HG02571 (cell line): ENCODE results near the gene SKI.

Source experiments
- ATAC-seq: cut with Tn5 transposase; IDR thresholded peaks from one replicate; pipeline ENCODE4 v1.9.1; 2021; ENCODE audit warnings: mild to moderate bottlenecking, moderate library complexity; ENCODE audit not compliant: unreplicated experiment

SKI gene

DNA sequence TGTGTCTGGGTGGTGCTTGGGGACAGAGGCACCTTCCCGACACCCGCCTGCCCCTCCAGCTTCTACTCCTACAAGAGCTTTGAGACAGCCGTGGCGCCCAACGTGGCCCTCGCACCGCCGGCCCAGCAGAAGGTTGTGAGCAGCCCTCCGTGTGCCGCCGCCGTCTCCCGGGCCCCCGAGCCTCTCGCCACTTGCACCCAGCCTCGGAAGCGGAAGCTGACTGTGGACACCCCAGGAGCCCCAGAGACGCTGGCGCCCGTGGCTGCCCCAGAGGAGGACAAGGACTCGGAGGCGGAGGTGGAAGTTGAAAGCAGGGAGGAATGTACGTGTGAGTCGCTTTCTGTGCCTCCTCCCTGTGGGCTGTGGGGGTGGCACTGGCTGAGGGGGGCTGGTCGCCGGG is 75.7 kb downstream of the SKI start:
- no peak for ATAC-seq

DNA sequence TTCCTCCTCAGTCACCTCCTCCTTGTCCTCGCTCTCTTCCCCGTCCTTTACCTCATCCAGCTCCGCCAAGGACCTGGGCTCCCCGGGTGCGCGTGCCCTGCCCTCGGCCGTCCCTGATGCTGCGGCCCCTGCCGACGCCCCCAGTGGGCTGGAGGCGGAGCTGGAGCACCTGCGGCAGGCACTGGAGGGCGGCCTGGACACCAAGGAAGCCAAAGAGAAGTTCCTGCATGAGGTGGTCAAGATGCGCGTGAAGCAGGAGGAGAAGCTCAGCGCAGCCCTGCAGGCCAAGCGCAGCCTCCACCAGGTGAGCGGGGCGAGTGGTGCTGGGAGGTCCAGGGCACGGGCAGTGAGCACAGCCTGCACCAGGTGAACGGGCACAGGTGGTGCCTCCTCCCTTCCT is 76.2 kb downstream of the SKI start:
- ATAC-seq, result no peak

DNA sequence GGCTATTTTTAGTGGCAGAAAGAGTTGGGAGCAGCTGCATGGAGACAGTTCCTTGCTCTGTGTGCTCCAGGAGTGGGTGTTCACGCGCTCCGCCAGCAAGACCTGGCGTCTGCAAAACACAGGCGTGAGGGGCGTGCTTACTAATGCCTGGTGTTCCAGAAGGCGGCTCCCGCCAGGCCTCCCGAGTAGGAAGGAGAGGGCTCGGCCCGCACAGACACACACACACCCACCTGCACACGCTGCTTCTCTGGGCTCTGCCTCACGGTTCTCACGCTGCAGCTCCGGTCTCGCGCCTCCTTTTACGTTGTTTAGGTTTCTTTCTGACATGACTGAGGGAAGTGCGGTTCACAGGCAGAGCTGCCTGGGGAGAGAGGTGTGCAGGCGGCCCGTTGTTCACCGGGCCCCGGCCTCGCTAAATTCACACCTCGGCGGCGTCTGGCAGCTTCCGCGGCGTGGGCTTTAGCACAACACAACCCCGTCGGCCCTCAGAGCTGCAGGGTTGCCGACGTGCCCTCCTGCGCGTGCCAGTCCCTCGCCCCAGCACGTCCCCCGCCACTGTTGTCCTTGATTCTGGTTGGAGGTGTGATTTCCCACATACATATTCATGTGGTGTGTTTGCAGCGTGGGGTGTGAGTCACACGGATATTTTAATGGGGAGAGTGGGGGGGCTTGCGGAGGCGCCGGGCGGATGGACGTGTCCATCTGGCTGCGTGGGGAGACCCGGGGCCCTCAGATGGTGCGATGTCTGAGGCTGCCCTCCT is 77.0 kb downstream of the SKI start:
- ATAC-seq, result no peak

DNA sequence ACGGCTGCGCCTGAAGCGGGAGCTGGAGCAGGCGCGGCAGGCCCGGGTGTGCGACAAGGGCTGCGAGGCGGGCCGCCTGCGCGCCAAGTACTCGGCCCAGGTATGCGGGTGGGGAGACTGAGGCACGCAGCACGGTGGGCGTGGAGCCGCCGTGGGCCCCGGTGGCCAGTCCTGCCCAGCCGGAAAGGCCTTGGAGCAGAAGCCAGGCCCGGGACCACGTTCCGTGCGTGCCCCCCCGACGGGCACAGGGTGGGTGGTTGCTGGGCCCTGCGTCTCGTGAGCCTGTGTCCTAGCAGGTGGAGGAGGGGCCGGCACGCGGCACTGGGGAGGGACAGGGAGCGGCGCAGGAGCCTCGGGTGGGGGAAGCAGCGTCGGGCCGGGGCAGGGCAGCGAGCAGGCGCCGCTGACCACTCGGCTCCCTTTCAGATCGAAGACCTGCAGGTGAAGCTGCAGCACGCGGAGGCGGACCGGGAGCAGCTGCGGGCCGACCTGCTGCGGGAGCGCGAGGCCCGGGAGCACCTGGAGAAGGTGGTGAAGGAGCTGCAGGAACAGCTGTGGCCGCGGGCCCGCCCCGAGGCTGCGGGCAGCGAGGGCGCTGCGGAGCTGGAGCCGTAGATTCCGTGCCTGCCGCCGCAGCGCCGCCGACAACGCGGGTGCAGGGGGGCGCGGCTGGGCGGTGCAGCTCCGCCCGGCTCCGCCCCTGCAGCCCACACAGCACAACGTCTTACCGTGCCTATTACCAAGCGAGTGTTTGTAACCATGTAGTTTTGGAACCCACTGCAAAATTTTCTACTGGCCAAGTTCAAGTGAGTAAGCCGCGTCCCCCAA is 78.2 kb downstream of the SKI start:
- ATAC-seq, result no peak

DNA sequence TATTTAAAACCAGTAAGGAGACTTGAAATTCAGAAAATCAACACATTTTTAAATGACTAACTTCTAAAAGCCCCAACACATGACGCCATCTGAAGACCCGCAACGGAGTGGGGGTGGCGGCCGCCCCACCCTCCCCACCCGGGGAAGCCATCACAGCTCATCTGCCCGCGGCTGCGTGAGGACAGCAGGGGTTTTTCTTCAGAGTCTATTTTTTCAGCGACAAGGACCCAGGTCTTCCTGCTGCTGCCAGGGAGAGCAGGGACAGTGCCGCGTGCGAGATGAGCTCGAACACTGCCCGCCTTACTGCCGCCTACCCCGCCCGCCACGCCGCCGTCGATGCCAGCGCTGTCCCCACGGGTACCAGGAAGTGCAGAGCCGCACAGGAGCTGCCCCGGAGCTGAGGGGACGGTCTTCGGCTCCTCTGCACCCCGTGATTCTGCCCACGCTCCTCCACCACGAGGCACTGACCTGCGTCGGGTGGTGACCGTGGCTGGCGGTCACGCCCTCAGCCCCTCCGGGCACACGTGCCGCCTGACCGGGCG is 79.0 kb downstream of the SKI start:
- no peak for ATAC-seq

DNA sequence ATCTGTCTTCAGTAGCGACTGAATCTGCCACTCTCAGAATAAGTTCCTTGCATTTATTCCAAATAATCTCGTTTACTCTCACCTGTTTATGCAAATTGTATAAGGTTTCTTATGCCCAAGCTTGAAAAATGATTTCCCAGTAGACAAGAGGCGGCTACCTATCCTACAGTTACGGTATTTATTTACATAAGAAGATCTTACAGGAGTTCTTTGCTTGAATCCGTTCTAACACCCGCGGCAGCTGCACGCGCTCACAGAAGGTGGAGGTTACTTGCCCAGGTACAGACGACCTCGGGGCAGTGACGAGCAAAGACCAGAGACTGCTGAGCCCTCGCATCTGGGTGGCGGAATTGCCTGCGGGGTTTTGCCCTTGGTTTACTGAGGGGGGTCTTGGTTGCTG is 79.9 kb downstream of the SKI start:
- no peak for ATAC-seq

DNA sequence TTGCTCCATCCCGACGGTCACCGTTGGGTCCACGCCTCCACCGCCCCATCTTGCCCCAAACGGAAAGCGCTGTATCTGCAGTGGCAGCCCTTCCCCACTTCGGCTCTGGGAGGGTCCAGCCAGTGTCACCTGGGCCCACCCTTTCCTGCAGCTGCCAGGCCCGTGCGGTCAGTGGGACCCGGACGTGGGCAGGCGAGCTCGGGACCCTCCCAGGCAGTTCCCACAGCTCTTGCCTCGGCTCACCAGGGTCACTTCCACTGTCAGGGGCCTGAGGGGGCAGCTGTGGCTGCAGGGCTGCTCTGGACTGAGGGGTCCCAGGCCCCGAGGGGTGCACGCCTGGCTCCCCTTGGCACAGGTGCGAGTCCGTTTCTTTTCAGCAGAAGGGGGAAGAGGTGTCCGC is 80.7 kb downstream of the SKI start:
- ATAC-seq, result no peak

DNA sequence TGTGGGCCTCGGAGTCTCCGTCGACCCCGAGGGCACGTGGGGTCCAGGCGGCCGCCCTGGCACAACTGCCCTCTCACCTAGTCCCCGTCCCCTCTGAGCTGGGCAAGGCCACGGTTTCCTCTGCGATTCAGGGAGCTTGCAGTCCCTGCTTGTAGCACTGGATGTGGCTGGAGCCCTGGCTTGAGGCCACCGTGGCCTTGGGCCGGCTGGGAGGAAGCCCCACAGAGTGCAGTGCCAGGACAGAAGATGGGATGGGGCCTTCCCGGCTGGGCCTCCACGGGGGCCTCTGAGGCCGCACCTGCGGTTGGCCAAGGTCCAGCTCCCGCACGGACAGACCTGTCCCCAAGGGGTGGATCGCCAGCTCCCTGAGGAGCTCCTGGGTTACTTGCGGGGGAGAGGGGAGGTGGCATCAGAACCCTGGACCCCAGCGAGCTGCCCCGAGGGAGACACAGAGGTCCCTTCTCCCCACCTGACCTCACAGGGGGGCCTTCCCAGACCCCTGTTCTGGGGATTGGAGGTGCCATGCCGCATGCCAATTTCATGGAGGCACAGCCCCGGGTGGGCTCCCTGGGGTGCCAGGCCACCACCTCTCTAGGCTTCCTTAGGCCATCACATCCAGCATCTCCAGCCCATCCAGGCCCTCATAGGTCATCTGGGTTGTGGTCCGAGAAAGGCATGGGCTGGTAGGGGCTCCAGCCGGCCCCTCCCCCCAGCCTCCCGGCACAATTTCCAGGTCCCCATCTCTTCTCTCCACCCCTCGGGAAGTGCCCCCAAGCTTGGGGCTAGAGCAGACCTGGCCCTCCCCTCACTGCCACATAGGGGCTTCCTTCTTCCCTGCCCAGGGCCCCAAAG is 82.4 kb downstream of the SKI start:
- no peak for ATAC-seq

DNA sequence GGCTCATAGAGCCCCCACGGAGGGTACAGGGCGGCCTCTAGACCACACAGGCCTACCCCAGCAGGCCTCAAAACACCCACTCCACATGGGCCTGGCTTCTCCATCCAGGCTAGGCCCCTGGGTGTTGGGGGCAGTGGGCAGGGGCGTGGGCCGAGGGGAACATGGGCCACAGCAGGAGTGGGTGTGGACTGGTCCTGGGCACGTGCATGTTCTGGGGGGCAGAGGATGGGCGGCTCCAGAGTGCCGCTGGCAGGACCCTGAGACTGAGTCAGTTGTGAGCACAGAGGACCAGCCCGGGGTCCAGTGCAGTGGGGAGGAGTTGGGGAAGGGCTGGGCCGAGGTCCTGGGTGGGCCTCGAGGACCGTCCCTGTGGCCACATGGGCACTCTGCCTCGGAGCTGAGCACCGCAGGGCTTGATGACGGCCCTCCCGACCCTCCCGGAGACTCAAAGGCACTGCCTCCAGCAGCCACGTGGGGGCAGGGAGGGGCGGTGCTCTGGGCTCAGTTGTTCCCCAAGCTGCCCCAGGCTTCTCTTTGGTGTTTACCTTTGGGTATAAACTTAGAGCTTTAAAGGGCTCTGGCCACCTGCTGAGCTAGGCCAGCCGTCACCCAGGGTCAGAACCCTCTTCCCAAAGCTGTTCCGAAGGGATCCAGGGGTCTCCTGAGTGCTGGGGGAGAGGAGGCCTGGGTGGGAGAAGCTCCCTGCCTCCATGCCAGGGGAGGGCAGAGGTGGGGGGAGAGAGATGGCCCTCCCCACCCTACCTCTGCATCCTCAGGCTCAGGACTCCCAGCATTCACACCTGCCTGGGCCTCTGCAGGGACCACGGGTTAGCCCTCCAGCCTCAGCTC is 83.3 kb downstream of the SKI start:
- no peak for ATAC-seq

DNA sequence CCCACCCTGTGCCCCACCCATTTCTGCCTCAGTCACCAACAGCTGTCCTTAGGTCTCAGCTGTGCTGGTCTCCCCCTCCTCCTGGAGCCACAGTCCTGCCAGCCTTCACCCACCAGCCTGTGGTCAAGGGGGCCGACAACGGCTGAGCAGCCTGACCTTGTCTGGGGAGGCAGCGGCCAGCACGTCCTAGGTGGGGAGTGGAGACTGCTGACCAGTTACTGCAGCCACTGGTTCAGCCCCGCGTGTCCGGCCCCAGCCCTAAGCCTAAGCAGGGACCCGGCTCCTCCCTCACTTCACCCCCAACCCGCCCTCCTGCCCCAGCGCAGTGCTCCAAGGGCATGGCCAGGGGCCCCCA is 84.0 kb downstream of the SKI start:
- ATAC-seq, result no peak

DNA sequence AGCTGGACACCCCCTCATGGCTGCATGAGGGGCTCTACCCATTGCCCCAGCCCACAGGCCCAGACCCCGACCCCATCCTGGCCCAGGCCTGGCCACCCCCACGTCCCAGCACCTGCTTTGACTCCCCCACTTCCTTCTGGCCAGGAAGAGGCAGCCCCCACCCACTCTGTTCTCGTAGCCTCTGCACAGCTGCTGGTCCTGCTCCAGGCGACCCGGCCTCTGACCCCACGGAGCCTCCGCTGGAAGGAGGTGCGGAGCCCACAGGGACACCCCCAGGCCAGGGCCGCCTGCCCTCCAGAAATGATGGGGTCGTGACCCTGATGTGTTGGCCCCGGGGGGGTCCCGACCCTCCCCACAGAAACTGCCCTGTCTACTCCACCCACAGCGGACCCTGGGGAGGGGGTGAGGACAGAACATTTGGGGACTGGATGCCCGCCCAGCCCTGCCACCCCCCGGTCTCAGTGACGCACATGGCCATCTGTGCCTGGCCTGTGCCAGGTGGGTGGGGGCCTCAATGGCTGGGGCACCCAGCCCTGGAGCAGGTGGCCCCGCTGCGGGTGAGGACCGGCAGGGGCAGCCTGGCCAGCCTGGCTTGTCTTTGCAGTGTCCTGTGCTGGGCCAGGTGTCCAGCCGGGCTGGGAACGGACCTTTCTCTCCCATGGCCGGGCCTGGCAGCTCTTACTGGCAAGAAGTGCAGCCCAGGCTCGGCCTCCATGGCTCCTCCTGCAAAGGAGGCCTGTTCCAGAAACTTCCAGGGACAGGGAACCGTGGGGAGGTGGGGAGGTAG is 84.6 kb downstream of the SKI start:
- ATAC-seq, result no peak

DNA sequence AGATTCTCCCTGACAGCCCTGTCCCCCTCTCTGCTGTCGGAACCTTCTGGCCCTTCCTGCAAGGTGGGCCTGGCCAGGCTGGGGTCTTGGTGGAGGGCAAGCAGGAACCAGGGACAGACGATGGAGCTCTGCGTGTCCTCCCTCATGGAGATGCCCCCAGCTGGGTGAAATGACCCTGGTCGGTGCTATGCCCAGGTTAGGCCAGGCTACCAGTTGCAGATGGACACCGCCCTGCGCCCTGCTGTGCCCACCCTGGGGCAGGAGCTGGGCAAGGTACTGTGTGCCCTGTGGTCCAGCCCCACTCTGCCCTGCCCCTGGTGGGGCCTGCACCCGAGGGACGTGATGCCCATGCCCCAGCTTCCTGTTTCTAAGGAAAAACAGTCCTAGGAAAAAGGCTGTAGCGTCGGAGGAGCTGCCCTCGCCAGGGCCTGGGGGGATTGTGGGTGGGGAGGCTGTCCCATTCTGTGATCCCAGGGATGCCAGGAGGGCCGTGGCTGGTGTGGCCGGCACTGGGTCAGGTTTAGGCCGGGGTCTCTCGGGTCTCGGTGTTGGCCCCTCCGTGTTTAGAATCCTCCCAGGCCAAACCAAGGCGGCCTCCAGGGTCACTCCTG is 85.6 kb downstream of the SKI start:
- ATAC-seq, result no peak

DNA sequence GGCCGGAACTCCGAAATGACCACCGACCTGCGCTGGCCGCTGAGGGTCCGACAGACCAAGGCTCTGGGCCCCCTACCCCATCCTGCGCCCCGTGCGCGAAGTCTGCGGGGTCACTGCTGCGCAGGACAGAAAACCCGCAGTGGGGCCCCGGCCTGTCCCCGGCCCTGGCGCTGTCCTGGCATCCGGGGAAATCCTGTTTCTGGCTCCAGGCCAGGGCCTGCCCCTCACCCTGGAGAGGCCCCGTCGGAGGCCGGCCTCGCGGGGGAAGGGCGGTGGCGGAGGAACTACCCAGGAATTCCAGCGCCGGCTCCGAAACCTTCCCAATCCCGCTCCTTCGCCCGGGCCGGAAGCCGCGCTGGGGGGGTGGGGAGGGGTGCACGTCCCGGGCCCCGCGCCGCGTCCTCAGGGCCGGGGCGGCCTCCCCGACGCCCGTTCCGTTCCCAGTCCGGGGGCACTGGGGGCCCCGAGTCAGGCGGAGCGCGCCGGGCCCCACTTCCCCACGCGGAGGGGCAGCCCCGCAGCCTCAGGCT is 86.2 kb downstream of the SKI start:
- no peak for ATAC-seq

DNA sequence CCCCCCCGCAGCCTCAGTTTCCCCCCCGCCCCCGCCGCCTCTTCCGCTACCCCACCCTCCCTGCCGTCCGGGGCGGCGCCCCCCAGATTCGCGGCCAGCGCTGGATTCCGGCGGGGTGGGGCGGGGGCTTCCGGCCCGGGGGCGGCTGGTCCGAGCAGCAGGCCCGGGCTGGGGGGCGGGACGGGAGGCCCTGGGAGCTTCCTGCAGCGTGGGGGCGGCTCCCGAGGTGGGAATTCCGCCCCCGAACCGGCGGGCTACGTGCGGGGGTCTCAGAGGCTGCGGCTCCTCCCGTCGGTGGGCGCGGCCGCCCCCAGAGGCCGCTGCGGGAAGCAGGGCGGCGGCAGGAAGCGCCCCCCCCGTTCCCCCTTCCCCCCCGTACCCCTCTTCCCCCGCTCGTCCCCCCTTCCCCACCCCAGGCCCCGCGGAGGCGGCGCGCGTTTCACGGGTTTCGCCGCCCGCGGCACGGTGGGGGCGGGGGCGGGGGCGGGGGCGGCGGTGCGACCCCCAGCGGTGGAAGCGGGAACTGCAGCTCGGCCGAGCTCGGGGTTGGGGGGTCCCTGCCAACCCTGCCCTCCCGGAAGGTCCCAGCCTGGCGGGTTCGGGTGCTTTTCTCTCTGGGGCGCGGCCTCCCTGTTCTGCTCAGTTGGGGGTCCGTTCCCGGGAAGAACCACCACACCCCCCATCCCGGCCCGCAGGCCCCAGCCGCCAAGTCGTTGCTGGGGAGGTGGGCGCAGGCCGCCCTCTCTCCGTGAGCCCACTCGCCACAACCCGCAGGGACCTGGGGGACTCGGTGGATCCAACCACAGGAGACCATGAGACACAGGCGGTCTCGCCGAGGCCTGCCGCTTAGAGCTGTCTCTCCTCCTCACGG is 86.9 kb downstream of the SKI start:
- no peak for ATAC-seq

DNA sequence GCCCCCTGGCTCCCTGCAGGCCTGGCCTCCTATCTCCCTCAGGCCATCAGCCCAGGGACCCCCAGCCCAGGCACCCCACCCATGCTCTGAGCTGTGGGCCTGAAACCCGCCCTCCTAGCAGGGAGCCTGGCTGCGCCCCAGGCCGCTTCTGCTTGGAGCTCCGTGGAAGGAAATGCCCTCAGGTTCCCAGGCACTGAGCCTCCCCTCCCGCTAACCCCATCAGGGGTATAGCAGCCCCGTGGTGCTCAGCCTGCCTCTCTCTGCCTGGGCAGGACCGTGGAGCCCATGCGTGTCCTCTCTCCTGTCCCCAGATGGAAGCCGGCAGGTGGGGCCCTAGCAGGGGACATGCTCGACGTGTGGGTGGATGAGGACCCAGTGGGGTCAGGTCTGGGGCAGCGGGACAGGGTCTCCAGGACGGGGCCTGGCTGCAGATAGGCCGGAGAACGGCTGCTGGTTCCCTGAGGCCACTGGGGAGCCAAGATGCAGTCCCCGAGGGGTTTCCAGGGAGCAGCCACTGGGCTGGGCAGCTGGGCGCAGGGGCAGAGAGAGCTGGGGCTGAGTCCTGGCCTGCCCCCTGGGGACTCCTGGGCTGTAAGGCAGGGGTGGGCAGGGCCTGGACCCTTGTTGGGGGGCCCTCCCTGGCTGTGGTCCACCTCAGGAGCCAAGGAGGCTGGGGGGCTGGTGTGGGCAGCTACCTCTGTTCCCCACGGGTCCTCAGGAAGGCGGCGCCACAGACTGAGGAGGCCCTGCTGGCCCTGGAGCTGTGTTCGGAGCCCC is 87.7 kb downstream of the SKI start:
- ATAC-seq, result no peak

DNA sequence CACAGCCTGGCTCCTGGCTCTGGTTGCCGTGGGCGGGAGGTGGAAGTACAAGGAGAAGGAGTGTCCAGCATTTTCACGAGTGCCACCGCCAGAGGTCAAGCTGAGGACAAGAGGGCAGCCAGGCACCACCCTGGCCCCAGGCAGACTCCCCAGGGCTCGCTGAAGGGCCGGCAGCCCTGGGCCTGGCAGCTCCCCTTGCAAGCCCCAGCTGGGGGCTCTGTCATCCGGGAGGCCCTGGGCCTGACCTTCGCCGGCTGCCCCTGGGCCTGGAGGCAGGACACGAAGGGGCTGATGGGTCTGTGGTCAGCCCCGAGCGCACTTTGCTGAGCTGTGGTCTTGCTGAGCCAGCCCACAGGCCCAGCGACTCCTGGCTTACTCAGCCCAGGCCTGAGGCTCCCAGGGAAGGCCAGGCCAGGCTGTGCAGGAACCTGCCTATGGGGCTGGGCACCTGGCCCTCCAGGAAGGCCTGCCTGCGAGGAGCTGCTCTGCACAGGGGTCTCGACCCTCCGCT is 88.4 kb downstream of the SKI start:
- ATAC-seq, result no peak
